Breast epithelium (tissue), 4 donors: ENCODE data around the gene MRAP. TPM values are rescaled to one million over a fixed set of nuclear protein-coding genes. Genes with fewer than 3 reads are reported as not detected.

Experiments used
- DNase-seq, 2 donors: peaks; one replicate each; pipeline ENCODE4 v3.0.0-alpha.2; 2019; ENCODE audit warnings: low spot score in 2 of 2
- H3K27ac ChIP-seq, 2 donors: fragments of 200-600 bp; sonication (generic) in 1 of 2; one replicate each; pipeline ENCODE4 v1.5.1; 2016 to 2019; ENCODE audit warnings: mild to moderate bottlenecking in 1 of 2
- H3K27me3 ChIP-seq, 2 donors: fragments of 200-600 bp; sonication (generic) in 1 of 2; one replicate each; pipeline versions ENCODE4 v1.5.1 to v1.6.0; 2017 to 2019; ENCODE audit warnings: control low read depth in 1 of 2, mild to moderate bottlenecking in 1 of 2
- H3K36me3 ChIP-seq: fragments of 200-600 bp; one replicate; pipeline ENCODE4 v1.5.1; 2019
- H3K4me1 ChIP-seq, 2 donors: fragments of 200-600 bp; sonication (generic); one replicate each; pipeline ENCODE4 v1.5.1; 2016 to 2019; ENCODE audit warnings: control low read depth in 1 of 2
- H3K4me3 ChIP-seq, 3 donors: fragments of 200-600 bp; sonication (generic); 1 replicate in 2 of 3; 2 replicates in 1 of 3; pipeline ENCODE4 v1.5.1; 2016 to 2019; ENCODE audit warnings: mild to moderate bottlenecking in 3 of 3, moderate library complexity in 2 of 3
- H3K9me3 ChIP-seq, 2 donors: fragments of 200-600 bp; sonication (generic) in 1 of 2; one replicate each; pipeline ENCODE4 v1.5.1; 2016 to 2019; ENCODE audit warnings: control low read depth in 1 of 2
- CTCF ChIP-seq, 3 donors: fragments of 450-650 bp; IDR thresholded peaks; one replicate each; pipeline ENCODE4 v1.5.1; 2016 to 2017; ENCODE audit warnings: antibody characterized with exemption in 3 of 3, mild to moderate bottlenecking in 3 of 3, moderate library complexity in 3 of 3
- POLR2A ChIP-seq: fragments of 450-650 bp; IDR thresholded peaks from one replicate; pipeline ENCODE4 v1.6.1; 2016; ENCODE audit warnings: antibody characterized with exemption, mild to moderate bottlenecking, moderate library complexity
- POLR2AphosphoS5 ChIP-seq, 3 donors: sonication (generic); formaldehyde crosslinking; IDR thresholded peaks; one replicate each; pipeline ENCODE4 v1.6.1; 2017; ENCODE audit warnings: antibody characterized with exemption in 3 of 3
- intact Hi-C: fragments of 100-400 bp; cut with DNase I; formaldehyde crosslinking; loops from one replicate; pipeline ENCODE4 v1.15.1; 2023; ENCODE audit warnings: low total_unique reads
- total RNA-seq, 3 donors: library from RNA; depleted of rRNA; stranded (reverse); fragments of >200 nt; gene quantifications; one replicate each; pipeline ENCODE4 v1.1.0, GENCODE V29; 2016

Gene MRAP
- total RNA-seq, 3 donors from 2014 or later, result 5.1 to 23.4 (median 8.8) TPM

GRCh38 chr21:32348604-32349332 lies 50.1 kb downstream of the MRAP start:
- peak overlapping the region; percentile 83 to 85 for H3K27ac ChIP-seq
- H3K4me3 ChIP-seq, result peak overlapping the region in 1 of 3 donors; percentile 27
- H3K9me3 ChIP-seq, result peaks cover 0 to 11% of the 10 kb centered on the region in 2 donors
- H3K36me3 ChIP-seq, result peaks cover 19% of the 10 kb centered on the region
- no peaks in the 10 kb centered on the region for H3K27me3 ChIP-seq
- intact Hi-C loops, result no loop called here
- H3K4me1 ChIP-seq, result no peaks in the 10 kb centered on the region
- DNase-seq, result peak in 1 of 2 donors; percentile 44
- peak in 1 of 3 donors; percentile 18 for TF ChIP-seq POLR2AphosphoS5 (IDR thresholded peaks at IDR 0.05)
- TF ChIP-seq CTCF (IDR thresholded peaks at IDR 0.05), result no peak

GRCh38 chr21:32349333-32349944 lies 50.8 kb downstream of the MRAP start:
- H3K27me3 ChIP-seq, result no peaks in the 10 kb centered on the region
- peak overlapping the region; percentile 83 to 85 for H3K27ac ChIP-seq
- no peak for TF ChIP-seq POLR2AphosphoS5 (IDR thresholded peaks at IDR 0.05)
- TF ChIP-seq POLR2A, result no peak
- no peak for TF ChIP-seq CTCF (IDR thresholded peaks at IDR 0.05)
- no peak for DNase-seq
- intact Hi-C loops, result no loop called here
- no peaks in the 10 kb centered on the region for H3K4me1 ChIP-seq
- H3K36me3 ChIP-seq, result peaks cover 15% of the 10 kb centered on the region
- H3K9me3 ChIP-seq, result peaks cover 0 to 4% of the 10 kb centered on the region in 2 donors
- H3K4me3 ChIP-seq, result peak overlapping the region in 1 of 3 donors; percentile 27

GRCh38 chr21:32350211-32350980 lies 51.7 kb downstream of the MRAP start:
- no peaks in the 10 kb centered on the region for H3K9me3 ChIP-seq
- TF ChIP-seq CTCF (IDR thresholded peaks at IDR 0.05) (no peak), POLR2AphosphoS5 (IDR thresholded peaks at IDR 0.05) (no peak), POLR2A (no peak)
- intact Hi-C loops, result no loop called here
- H3K27ac ChIP-seq, result peak overlapping the region; percentile 83 to 85
- H3K27me3 ChIP-seq, result no peaks in the 10 kb centered on the region
- no peak for DNase-seq
- no peaks in the 10 kb centered on the region for H3K4me1 ChIP-seq
- H3K4me3 ChIP-seq, result no peak overlapping the region
- peaks cover 7% of the 10 kb centered on the region for H3K36me3 ChIP-seq

- Histone ChIP-seq H3K36me3 (peaks cover 7% of the 10 kb centered on the region), H3K27ac (peak overlapping the region; percentile 45 to 48), H3K4me1 (no peaks in the 10 kb centered on the region), H3K27me3 (no peaks in the 10 kb centered on the region), H3K4me3 (no peak overlapping the region), H3K9me3 (no peaks in the 10 kb centered on the region)
- no peak for DNase-seq
- intact Hi-C loops, result no loop called here
- no peak for TF ChIP-seq POLR2A
- no peak for TF ChIP-seq POLR2AphosphoS5 (IDR thresholded peaks at IDR 0.05)
- no peak for TF ChIP-seq CTCF (IDR thresholded peaks at IDR 0.05)
Observed at GRCh38 chr21:32350981-32351380, 52.3 kb downstream of the MRAP start.

- no peak overlapping the region for H3K4me3 ChIP-seq
- peaks cover 8% of the 10 kb centered on the region for H3K36me3 ChIP-seq
- no peaks in the 10 kb centered on the region for H3K4me1 ChIP-seq
- no peaks in the 10 kb centered on the region for H3K27me3 ChIP-seq
- TF ChIP-seq CTCF (IDR thresholded peaks at IDR 0.05), result no peak
- TF ChIP-seq POLR2AphosphoS5 (IDR thresholded peaks at IDR 0.05), result no peak
- TF ChIP-seq POLR2A, result no peak
- H3K9me3 ChIP-seq, result no peaks in the 10 kb centered on the region
- no peak for DNase-seq
- intact Hi-C loops, result no loop called here
- H3K27ac ChIP-seq, result peak overlapping the region; percentile 45 to 48
Observed at GRCh38 chr21:32351428-32351827, 52.8 kb downstream of the MRAP start.
